Omental fat pad (tissue), 4 donors: Measurements from ENCODE around the gene POLR3B. TPM values are rescaled to one million over a fixed set of nuclear protein-coding genes. Genes with fewer than 3 reads are reported as not detected.
"Not testable (repeated sequence)": the region's sequence is repeated elsewhere in the genome, so short reads cannot be mapped to it uniquely, and the experiment has no call there.

Experiments used
- ATAC-seq: fragments of 150-250 bp; one replicate; pipeline ENCODE4 v1.9.1; 2016; ENCODE audit warnings: mild to moderate bottlenecking, moderate library complexity; ENCODE audit not compliant: low FRiP score
- DNase-seq: peaks from one replicate; pipeline ENCODE4 v3.0.0-alpha.2; 2019; ENCODE audit warnings: low spot score
- CTCF ChIP-seq, 3 donors: fragments of 450-650 bp; IDR thresholded peaks; one replicate each; pipeline ENCODE4 v1.5.1; 2016 to 2017; ENCODE audit warnings: antibody characterized with exemption in 3 of 3, mild to moderate bottlenecking in 3 of 3, moderate library complexity in 2 of 3
- total RNA-seq, 4 donors: library from RNA; depleted of rRNA; stranded (reverse); fragments of >200 nt; gene quantifications; one replicate each; pipeline ENCODE4 v1.1.0, GENCODE V29; 2016

Gene POLR3B
- total RNA-seq, 4 donors from 2014 or later: 7.1 to 10.9 (median 8.4) TPM

GRCh38 chr12:106378788-106379187, 21.2 kb downstream of the POLR3B start:
- TF ChIP-seq CTCF (IDR thresholded peaks at IDR 0.05): no peak
- DNase-seq (no peak), ATAC-seq (no peak)

GRCh38 chr12:106380954-106381353, 23.4 kb downstream of the POLR3B start:
- ATAC-seq (no peak), DNase-seq (no peak)
- TF ChIP-seq CTCF (IDR thresholded peaks at IDR 0.05): no peak

GRCh38 chr12:106381866-106382265, 24.3 kb downstream of the POLR3B start:
- not testable (repeated sequence) for ATAC-seq, DNase-seq

- DNase-seq (no peak), ATAC-seq (no peak)
- no peak for TF ChIP-seq CTCF (IDR thresholded peaks at IDR 0.05)
These were observed 29.4 kb downstream of the POLR3B start for GRCh38 chr12:106386813-106387535.

- DNase-seq (no peak), ATAC-seq (no peak)
- TF ChIP-seq CTCF (IDR thresholded peaks at IDR 0.05): no peak
These were observed 30.4 kb downstream of the POLR3B start for GRCh38 chr12:106387848-106388377.

- ATAC-seq (no peak), DNase-seq (no peak)
- TF ChIP-seq CTCF (IDR thresholded peaks at IDR 0.05): no peak
These were observed 31.6 kb downstream of the POLR3B start for GRCh38 chr12:106389151-106389550.

GRCh38 chr12:106392759-106393158, 35.2 kb downstream of the POLR3B start:
- DNase-seq (no peak), ATAC-seq (no peak)
- no peak for TF ChIP-seq CTCF (IDR thresholded peaks at IDR 0.05)
